GM18867 (cell line): ENCODE data around the gene EML4.
"Not testable (repeated sequence)": the region's sequence is repeated elsewhere in the genome, so short reads cannot be mapped to it uniquely, and the experiment has no call there.

Source experiments
- ATAC-seq: cut with Tn5 transposase; IDR thresholded peaks from one replicate; pipeline ENCODE4 v1.9.1; 2021; ENCODE audit warnings: mild to moderate bottlenecking, moderate library complexity; ENCODE audit not compliant: unreplicated experiment

EML4 gene

GRCh38 chr2:42342061-42342794 is 173.1 kb downstream of the EML4 start:
- no peak for ATAC-seq

- ATAC-seq, result no peak
These were observed 173.7 kb downstream of the EML4 start for GRCh38 chr2:42342795-42343241.

GRCh38 chr2:42345986-42346385 is 176.8 kb downstream of the EML4 start:
- ATAC-seq, result no peak

GRCh38 chr2:42346856-42347255 is 177.7 kb downstream of the EML4 start:
- ATAC-seq, result not testable (repeated sequence)

GRCh38 chr2:42347518-42347917 is 178.4 kb downstream of the EML4 start:
- not testable (repeated sequence) for ATAC-seq

GRCh38 chr2:42348113-42348805 is 179.1 kb downstream of the EML4 start:
- no peak for ATAC-seq

GRCh38 chr2:42350434-42351063 is 181.4 kb downstream of the EML4 start:
- no peak for ATAC-seq

GRCh38 chr2:42351864-42352263 is 182.7 kb downstream of the EML4 start:
- ATAC-seq, result no peak

GRCh38 chr2:42353792-42354429 is 184.8 kb downstream of the EML4 start:
- ATAC-seq, result no peak

- no peak for ATAC-seq
These were observed 190.3 kb downstream of the EML4 start for GRCh38 chr2:42359304-42359964.

- ATAC-seq, result no peak
These were observed 190.9 kb downstream of the EML4 start for GRCh38 chr2:42359965-42360483.

GRCh38 chr2:42360493-42360889 is 191.3 kb downstream of the EML4 start:
- ATAC-seq, result no peak

- ATAC-seq, result peak; percentile 90
These were observed 192.0 kb downstream of the EML4 start, which contains the start of gene COX7A2L for GRCh38 chr2:42360890-42361727. Gene COX7A2L, minus strand, starts transcription at chr2:42361217. Its CDS starts 56 bp downstream, at chr2:42361161.

- ATAC-seq, result no peak
These were observed 192.7 kb downstream of the EML4 start for GRCh38 chr2:42361728-42362283.

- no peak for ATAC-seq
These were observed 194.3 kb downstream of the EML4 start for GRCh38 chr2:42363413-42363812.

- no peak for ATAC-seq
These were observed 195.5 kb downstream of the EML4 start for GRCh38 chr2:42364658-42365057.

- ATAC-seq, result no peak
These were observed 197.3 kb downstream of the EML4 start for GRCh38 chr2:42366411-42366810.

GRCh38 chr2:42367835-42368234 is 198.7 kb downstream of the EML4 start:
- ATAC-seq, result no peak

- no peak for ATAC-seq
These were observed 199.8 kb downstream of the EML4 start for GRCh38 chr2:42368817-42369531.
